Neural cell (in vitro differentiated cells): ENCODE results near the gene ALDH4A1.

Experiments used
- EZH2 ChIP-seq: fragments of 200-600, 300-800 bp; shearing (Covaris generic), sonication (generic); IDR thresholded peaks from 2 replicates; pipeline ENCODE4 v1.6.1; 2014; ENCODE audit warnings: antibody characterized with exemption, low read length, borderline replicate concordance, mild to moderate bottlenecking; ENCODE audit not compliant: insufficient read depth, poor library complexity, severe bottlenecking
- TF ChIP-seq, protein P1 (sequence below): fragments of 450-650 bp; IDR thresholded peaks from 2 replicates; pipeline ENCODE4 v1.5.1; 2014; ENCODE audit warnings: antibody characterized with exemption, mild to moderate bottlenecking, moderate library complexity; ENCODE audit not compliant: poor library complexity, severe bottlenecking

- TF ChIP-seq, protein P1, sequence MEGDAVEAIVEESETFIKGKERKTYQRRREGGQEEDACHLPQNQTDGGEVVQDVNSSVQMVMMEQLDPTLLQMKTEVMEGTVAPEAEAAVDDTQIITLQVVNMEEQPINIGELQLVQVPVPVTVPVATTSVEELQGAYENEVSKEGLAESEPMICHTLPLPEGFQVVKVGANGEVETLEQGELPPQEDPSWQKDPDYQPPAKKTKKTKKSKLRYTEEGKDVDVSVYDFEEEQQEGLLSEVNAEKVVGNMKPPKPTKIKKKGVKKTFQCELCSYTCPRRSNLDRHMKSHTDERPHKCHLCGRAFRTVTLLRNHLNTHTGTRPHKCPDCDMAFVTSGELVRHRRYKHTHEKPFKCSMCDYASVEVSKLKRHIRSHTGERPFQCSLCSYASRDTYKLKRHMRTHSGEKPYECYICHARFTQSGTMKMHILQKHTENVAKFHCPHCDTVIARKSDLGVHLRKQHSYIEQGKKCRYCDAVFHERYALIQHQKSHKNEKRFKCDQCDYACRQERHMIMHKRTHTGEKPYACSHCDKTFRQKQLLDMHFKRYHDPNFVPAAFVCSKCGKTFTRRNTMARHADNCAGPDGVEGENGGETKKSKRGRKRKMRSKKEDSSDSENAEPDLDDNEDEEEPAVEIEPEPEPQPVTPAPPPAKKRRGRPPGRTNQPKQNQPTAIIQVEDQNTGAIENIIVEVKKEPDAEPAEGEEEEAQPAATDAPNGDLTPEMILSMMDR = no peak
- no peak for TF ChIP-seq EZH2
Observed at GRCh38 chr1:18885311-18886002, 16.9 kb downstream of the ALDH4A1 start.
